Neuronal stem cell (in vitro differentiated cells): ENCODE measurements around the gene MAGEB1.

Experiments used
- DNase-seq: peaks from one replicate; pipeline ENCODE4 v3.0.0-alpha.2; 2013; ENCODE audit warnings: low spot score
- H2AFZ ChIP-seq: one replicate; pipeline ENCODE4 v1.6.1; 2013; ENCODE audit warnings: mild to moderate bottlenecking, low read length, inconsistent platforms
- H2AK5ac ChIP-seq: 2 replicates; pipeline ENCODE4 v1.6.1; 2013; ENCODE audit warnings: low read depth, mild to moderate bottlenecking, inconsistent platforms, low read length, moderate library complexity, mixed read lengths
- H2BK120ac ChIP-seq: 2 replicates; pipeline ENCODE4 v1.6.1; 2013; ENCODE audit warnings: low read depth, mild to moderate bottlenecking, inconsistent platforms, low read length, moderate library complexity, mixed read lengths
- H2BK12ac ChIP-seq: one replicate; pipeline ENCODE4 v1.6.1; 2013; ENCODE audit warnings: low read length, inconsistent platforms
- H2BK15ac ChIP-seq: 2 replicates; pipeline ENCODE4 v1.6.1; 2013; ENCODE audit warnings: mild to moderate bottlenecking, low read length, inconsistent platforms, mixed read lengths
- H2BK5ac ChIP-seq: one replicate; pipeline ENCODE4 v1.6.1; 2013; ENCODE audit warnings: inconsistent platforms, mild to moderate bottlenecking, low read length, moderate library complexity
- H3K14ac ChIP-seq: one replicate; pipeline ENCODE4 v1.6.1; 2013; ENCODE audit warnings: low read length, inconsistent platforms
- H3K18ac ChIP-seq: 2 replicates; pipeline ENCODE4 v1.6.1; 2013; ENCODE audit warnings: low read length, inconsistent platforms
- H3K23ac ChIP-seq: 2 replicates; pipeline ENCODE4 v1.6.1; 2013; ENCODE audit warnings: low read depth, mild to moderate bottlenecking, mixed read lengths, low read length, inconsistent platforms; ENCODE audit not compliant: poor library complexity
- H3K27ac ChIP-seq: replicated peaks from 3 replicates; pipeline ENCODE4 v1.5.1; 2013; ENCODE audit warnings: low read length, inconsistent platforms
- H3K27me3 ChIP-seq, 3 experiments: 2 replicates each; pipeline ENCODE4 v1.6.1; 2013; ENCODE audit warnings: low read length in 3 of 3, mild to moderate bottlenecking in 2 of 3, inconsistent platforms in 1 of 3, low read depth in 1 of 3, mixed read lengths in 1 of 3, moderate library complexity in 1 of 3; ENCODE audit not compliant: control insufficient read depth in 3 of 3, insufficient read depth in 3 of 3
- H3K36me3 ChIP-seq, 2 donors: replicated peaks in 1 of 2; 2 replicates each; pipeline ENCODE4 v1.6.1; 2013; ENCODE audit warnings: low read length in 2 of 2; ENCODE audit not compliant: control insufficient read depth in 2 of 2, insufficient read depth in 2 of 2
- H3K4ac ChIP-seq: 2 replicates; pipeline ENCODE4 v1.6.1; 2013; ENCODE audit warnings: inconsistent platforms, mild to moderate bottlenecking, low read length, moderate library complexity
- H3K4me1 ChIP-seq, 2 donors: 1 replicate in 1 of 2; 2 replicates in 1 of 2; pipeline ENCODE4 v1.6.1; 2013; ENCODE audit warnings: low read length in 2 of 2, low read depth in 1 of 2; ENCODE audit not compliant: control insufficient read depth in 2 of 2, insufficient read depth in 1 of 2
- H3K4me2 ChIP-seq: one replicate; pipeline ENCODE4 v1.6.1; 2013; ENCODE audit warnings: mild to moderate bottlenecking, low read length, inconsistent platforms; ENCODE audit not compliant: insufficient read depth, poor library complexity, severe bottlenecking
- H3K4me3 ChIP-seq, 2 donors: 2 replicates each; pipeline ENCODE4 v1.5.1; 2013; ENCODE audit warnings: low read length in 2 of 2, mild to moderate bottlenecking in 2 of 2, inconsistent platforms in 1 of 2, moderate library complexity in 1 of 2
- H3K79me1 ChIP-seq: one replicate; pipeline ENCODE4 v1.6.1; 2013; ENCODE audit warnings: low read depth, mild to moderate bottlenecking, inconsistent platforms, low read length, moderate library complexity
- H3K9ac ChIP-seq: one replicate; pipeline ENCODE4 v1.6.1; 2013; ENCODE audit warnings: mild to moderate bottlenecking, low read depth, low read length, inconsistent platforms; ENCODE audit not compliant: poor library complexity
- H3K9me3 ChIP-seq, 2 donors: replicated peaks in 1 of 2; 2 replicates each; pipeline versions ENCODE3 to v1.6.1; 2013; ENCODE audit warnings: low read length in 2 of 2, mild to moderate bottlenecking in 2 of 2, inconsistent platforms in 1 of 2, low read depth in 1 of 2, mixed read lengths in 1 of 2, moderate library complexity in 1 of 2; ENCODE audit not compliant: control insufficient read depth in 2 of 2, insufficient read depth in 1 of 2
- H4K8ac ChIP-seq: one replicate; pipeline ENCODE4 v1.6.1; 2013; ENCODE audit warnings: low read depth, mild to moderate bottlenecking, inconsistent platforms, low read length, moderate library complexity
- H4K91ac ChIP-seq: one replicate; pipeline ENCODE4 v1.6.1; 2013; ENCODE audit warnings: low read length, low read depth, mild to moderate bottlenecking, inconsistent platforms; ENCODE audit not compliant: poor library complexity
- WGBS, 2 donors: extraction: QIAGEN DNeasy Blood & Tissue Kit; methylation state at CpG; one replicate each; pipeline ENCODE4 v1.1.7; 2013; ENCODE audit warnings: missing lambda C conversion rate in 2 of 2, mixed read lengths in 1 of 2; ENCODE audit not compliant: insufficient read length in 2 of 2, insufficient replicate concordance in 1 of 2; ENCODE audit errors: extremely low coverage in 2 of 2; 5-methylcytosine and 5-hydroxymethylcytosine counted together

MAGEB1 gene

GRCh38 chrX:30219372-30219771 lies 27.6 kb upstream of the MAGEB1 start:
- Histone ChIP-seq H3K18ac (no peak overlapping the region), H3K4me1 (no peaks in the 10 kb centered on the region), H3K4me3 (no peak overlapping the region), H3K9me3 (no peaks in the 10 kb centered on the region), H2AK5ac (no peak overlapping the region), H3K27ac (no peak overlapping the region), H3K79me1 (no peaks in the 10 kb centered on the region), H2BK5ac (no peak overlapping the region), H3K4ac (no peak overlapping the region), H3K23ac (no peak overlapping the region), H4K91ac (no peak overlapping the region), H3K14ac (no peak overlapping the region), H3K9ac (no peak overlapping the region), H2AFZ (no peak overlapping the region), H4K8ac (no peak overlapping the region), H2BK12ac (no peak overlapping the region), H2BK15ac (no peak overlapping the region), H3K36me3 (no peaks in the 10 kb centered on the region), H2BK120ac (no peak overlapping the region), H3K27me3 (no peaks in the 10 kb centered on the region), H3K4me2 (no peak overlapping the region)
- WGBS, 2 donors, result no CpG with 5 or more reads among the region's 4 CpGs
- DNase-seq, result no peak

DNA sequence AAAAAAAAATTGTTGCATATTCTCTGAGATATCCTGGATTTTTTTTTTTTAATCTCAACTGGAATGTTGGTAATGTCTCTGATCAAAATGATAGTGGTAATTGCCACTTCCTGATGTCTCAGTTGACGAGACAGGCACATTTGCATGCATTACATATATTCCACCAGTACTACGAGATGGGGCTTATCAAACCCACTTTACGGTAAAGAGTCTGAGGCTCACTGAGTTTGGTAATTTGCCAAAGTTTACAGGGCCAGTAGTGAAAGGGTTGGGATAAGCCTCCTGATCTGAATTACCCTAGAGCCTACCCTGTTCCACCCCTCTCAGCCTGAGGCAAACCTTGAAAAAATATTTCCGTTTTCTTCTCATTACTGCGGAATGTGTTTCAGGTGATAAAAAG lies 26.3 kb upstream of the MAGEB1 start:
- Histone ChIP-seq H3K4me2 (no peak overlapping the region), H3K14ac (no peak overlapping the region), H2AK5ac (no peak overlapping the region), H3K9ac (no peak overlapping the region), H3K23ac (no peak overlapping the region), H3K4me1 (no peaks in the 10 kb centered on the region), H2BK15ac (no peak overlapping the region), H2BK120ac (no peak overlapping the region), H3K36me3 (no peaks in the 10 kb centered on the region), H3K27ac (no peak overlapping the region), H4K8ac (no peak overlapping the region), H3K9me3 (no peaks in the 10 kb centered on the region), H2BK12ac (no peak overlapping the region), H3K18ac (no peak overlapping the region), H3K27me3 (no peaks in the 10 kb centered on the region), H2AFZ (no peak overlapping the region), H3K4ac (no peak overlapping the region), H4K91ac (no peak overlapping the region), H3K79me1 (no peaks in the 10 kb centered on the region), H2BK5ac (no peak overlapping the region), H3K4me3 (no peak overlapping the region)
- no peak for DNase-seq
- no CpG with 5 or more reads among the region's 5 CpGs for WGBS, 2 donors

GRCh38 chrX:30224536-30224935 lies 22.4 kb upstream of the MAGEB1 start:
- H2AFZ ChIP-seq, result no peak overlapping the region
- no peaks in the 10 kb centered on the region for H3K36me3 ChIP-seq
- no peak overlapping the region for H3K27ac ChIP-seq
- no peak overlapping the region for H4K8ac ChIP-seq
- no peak overlapping the region for H3K4ac ChIP-seq
- no peak overlapping the region for H2BK12ac ChIP-seq
- H2BK5ac ChIP-seq, result no peak overlapping the region
- DNase-seq, result no peak
- no peak overlapping the region for H3K4me3 ChIP-seq
- no CpG with 5 or more reads among the region's 2 CpGs for WGBS, 2 donors
- H3K9ac ChIP-seq, result no peak overlapping the region
- no peak overlapping the region for H2BK120ac ChIP-seq
- no peak overlapping the region for H3K14ac ChIP-seq
- peaks cover 0 to 2% of the 10 kb centered on the region in 2 donors for H3K4me1 ChIP-seq
- H4K91ac ChIP-seq, result no peak overlapping the region
- no peak overlapping the region for H2AK5ac ChIP-seq
- no peak overlapping the region for H3K23ac ChIP-seq
- H3K27me3 ChIP-seq, result no peaks in the 10 kb centered on the region
- no peaks in the 10 kb centered on the region for H3K9me3 ChIP-seq
- H2BK15ac ChIP-seq, result no peak overlapping the region
- no peaks in the 10 kb centered on the region for H3K79me1 ChIP-seq
- H3K18ac ChIP-seq, result no peak overlapping the region
- no peak overlapping the region for H3K4me2 ChIP-seq

DNA sequence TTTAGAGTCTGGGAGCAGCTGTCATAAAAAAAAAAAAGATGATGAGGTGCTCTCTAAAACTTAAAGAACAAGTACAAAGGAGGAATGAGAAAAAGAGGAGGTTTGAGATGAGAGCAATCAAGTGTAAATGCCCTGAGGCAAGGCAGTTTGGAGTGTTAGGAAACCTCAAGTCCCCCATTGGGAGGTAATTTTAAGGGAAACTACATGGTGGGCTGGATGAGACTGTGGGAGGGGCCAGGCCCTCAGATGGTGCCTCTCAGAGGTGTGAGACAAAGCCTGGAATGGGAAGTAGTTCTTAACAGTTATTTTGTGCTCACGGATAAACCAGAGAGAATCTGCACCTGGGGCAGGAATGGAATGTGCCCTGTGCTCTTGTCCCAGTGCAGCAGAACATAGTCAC lies 18.4 kb upstream of the MAGEB1 start:
- no peak overlapping the region for H3K4me3 ChIP-seq
- WGBS, 2 donors, result no CpG with 5 or more reads among the region's 1 CpG
- H2AFZ ChIP-seq, result no peak overlapping the region
- H3K79me1 ChIP-seq, result no peaks in the 10 kb centered on the region
- H3K18ac ChIP-seq, result no peak overlapping the region
- H2AK5ac ChIP-seq, result no peak overlapping the region
- H3K27me3 ChIP-seq, result no peaks in the 10 kb centered on the region
- no peak overlapping the region for H3K4me2 ChIP-seq
- no peak overlapping the region for H4K8ac ChIP-seq
- H3K4me1 ChIP-seq, result peaks cover 0 to 2% of the 10 kb centered on the region in 2 donors
- DNase-seq, result no peak
- no peak overlapping the region for H2BK120ac ChIP-seq
- H3K9ac ChIP-seq, result no peak overlapping the region
- no peak overlapping the region for H4K91ac ChIP-seq
- no peak overlapping the region for H3K27ac ChIP-seq
- no peaks in the 10 kb centered on the region for H3K36me3 ChIP-seq
- no peak overlapping the region for H2BK15ac ChIP-seq
- no peak overlapping the region for H2BK5ac ChIP-seq
- H3K14ac ChIP-seq, result no peak overlapping the region
- H2BK12ac ChIP-seq, result no peak overlapping the region
- no peak overlapping the region for H3K23ac ChIP-seq
- H3K4ac ChIP-seq, result no peak overlapping the region
- H3K9me3 ChIP-seq, result no peaks in the 10 kb centered on the region
